Esophagus squamous epithelium (tissue), 4 donors: ENCODE data around the gene MVB12B.

ENCODE experiments used
- CTCF ChIP-seq, 6 experiments: fragments of 450-650 bp in 4 of 6; fragments of 200-600 bp in 2 of 6; sonication (generic) in 2 of 6; IDR thresholded peaks; one replicate each; pipeline ENCODE4 v1.5.1; 2016 to 2019; ENCODE audit warnings: antibody characterized with exemption in 6 of 6, mild to moderate bottlenecking in 4 of 6, moderate library complexity in 4 of 6
- POLR2A ChIP-seq, 4 donors: fragments of 450-650 bp; IDR thresholded peaks; one replicate each; pipeline ENCODE4 v1.6.1; 2017; ENCODE audit warnings: antibody characterized with exemption in 4 of 4, mild to moderate bottlenecking in 4 of 4, moderate library complexity in 3 of 4

- TF ChIP-seq CTCF (IDR thresholded peaks at IDR 0.05) (no peak), POLR2A (IDR thresholded peaks at IDR 0.05) (no peak)
These were observed 193.2 kb downstream of the MVB12B start for GRCh38 chr9:126519660-126520420.
